ENCODE measurements around the gene IL1R2. TPM values are rescaled to one million over a fixed set of nuclear protein-coding genes. Genes with fewer than 3 reads are reported as not detected.
A peak's percentile ranks its signal among the peaks of the same experiment; 100 is the strongest.

The IL1R2 gene
- total and polyA plus RNA-seq, 9 of the 15 experiments (the other 6 are each of a cell fraction or from before 2014, with no cell fraction given) = 0.13 TPM; not detected in 8

DNA sequence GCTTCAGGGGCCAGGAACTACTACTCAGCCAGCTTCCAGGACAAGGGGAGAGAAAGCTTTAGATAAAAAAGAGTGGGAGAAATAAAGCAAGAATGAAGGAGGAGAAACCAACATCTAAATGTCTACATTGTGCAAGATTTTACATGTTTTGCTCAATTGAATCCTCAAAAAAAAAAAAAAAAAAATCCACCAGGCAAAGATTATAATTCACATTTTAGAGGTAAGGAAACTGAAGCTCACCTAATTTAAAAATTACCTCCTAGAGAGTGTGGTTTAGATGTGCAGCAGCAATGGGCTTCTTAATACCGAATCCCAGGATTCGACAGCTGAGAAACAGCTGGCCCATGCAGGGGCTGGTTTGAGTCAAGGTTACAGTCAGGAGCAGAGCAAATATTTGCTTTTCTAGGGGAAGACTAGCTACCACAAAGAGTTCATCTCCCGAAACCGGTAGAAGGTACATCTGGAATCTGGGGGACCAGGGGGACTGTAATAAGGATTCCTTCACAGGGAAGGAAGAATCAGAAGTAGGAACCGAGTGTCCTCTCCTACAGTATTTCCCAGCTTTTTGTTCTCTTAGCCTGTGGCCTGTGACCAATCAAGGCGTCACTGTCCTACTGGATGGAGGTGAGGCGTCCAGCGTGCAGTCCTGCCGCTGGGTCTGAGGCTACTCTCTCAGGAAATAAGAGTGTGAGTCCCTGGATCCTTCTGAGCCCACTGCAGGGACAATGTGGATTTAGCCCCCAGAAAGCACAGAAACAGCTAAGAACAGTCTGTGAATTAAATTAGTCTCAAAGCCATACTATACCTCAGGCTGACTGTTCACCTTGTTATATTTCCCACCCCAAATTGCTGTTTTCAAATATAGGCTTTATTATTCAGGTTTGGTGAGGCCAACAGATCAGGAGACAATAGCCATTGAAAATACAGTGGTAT, 42.3 kb downstream of the IL1R2 start:
- no peak overlapping the region for H3K4me2 ChIP-seq (ENCODE audit: insufficient read depth, low read length)
- no peak for FAIRE-seq

More for the DNA sequence above, 42.3 kb downstream of the IL1R2 start:
- 57% methylated on average over 9 of the region's 9 CpGs for WGBS (ENCODE audit: insufficient coverage, low coverage, missing lambda C conversion rate)
- DNase-seq (ENCODE audit: extremely low read depth in 1 of 4, low spot score in 3 of 4) = no peak
- no peak overlapping the region for H3K4me3 ChIP-seq
- POLR2A ChIA-PET = interaction anchor here (0.6 to 2.2 kb wide), 5 partner anchors 12 to 602 kb away, joined by 3 to 12 read pairs (median 5); no protein-coding TSS in a partner anchor
- in situ Hi-C loops (cut with MboI) = no loop called here
- CTCF ChIA-PET (ENCODE audit: low intra/inter-chr PET ratio) = no interaction called here
- no peaks in the 10 kb centered on the region for H3K79me2 ChIP-seq (ENCODE audit: control insufficient read depth, insufficient read depth, low read length)
- no peaks in the 10 kb centered on the region for H4K20me1 ChIP-seq (replicated peaks; ENCODE audit: control insufficient read depth, insufficient read depth, low read length)
- no peaks in the 10 kb centered on the region for H3K27me3 ChIP-seq (ENCODE audit: control insufficient read depth in 2 of 2, insufficient read depth in 2 of 2, low read length in 2 of 2)
- H3K9me3 ChIP-seq (replicated peaks; ENCODE audit: control insufficient read depth, insufficient read depth, low read depth, low read length) = no peaks in the 10 kb centered on the region
- no peaks in the 10 kb centered on the region; the same call in 2 of the 3 replicates for H3K36me3 ChIP-seq (ENCODE audit: control insufficient read depth, insufficient read depth, low read length)
- no peak overlapping the region for H3K9ac ChIP-seq (ENCODE audit: insufficient read depth in 1 of 2, low read depth in 2 of 2, low read length in 2 of 2)
- peak overlapping the region; percentile 70 for H2AFZ ChIP-seq (ENCODE audit: low read depth, low read length)
- H3K9me1 ChIP-seq (ENCODE audit: control insufficient read depth, insufficient read depth, low read length) = no peaks in the 10 kb centered on the region
- peaks cover 8 to 21% of the 10 kb centered on the region in 2 experiments; a peak in 4 of 5 replicates for H3K4me1 ChIP-seq (replicated peaks in 1 of 2; ENCODE audit: control insufficient read depth in 2 of 2, insufficient read depth in 2 of 2, low read length in 2 of 2)
- intact Hi-C loops (cut with micrococcal nuclease) = no loop called here
- TF ChIP-seq CREB1 (IDR thresholded peaks at IDR 0.05) (no peak), CREB1 (CRISPR knock-in tag; IDR thresholded peaks at IDR 0.05) (no peak), RBBP5 (IDR thresholded peaks at IDR 0.05; ENCODE audit: borderline replicate concordance, insufficient read depth, low read length, poor library complexity, severe bottlenecking) (no peak), NFIX (CRISPR knock-in tag; IDR thresholded peaks at IDR 0.05; ENCODE audit: low read depth) (no peak), CEBPB (tag; IDR thresholded peaks at IDR 0.05) (peak; percentile 69), CHD1 (IDR thresholded peaks at IDR 0.05; ENCODE audit: low read length) (no peak), CEBPG (CRISPR knock-in tag; IDR thresholded peaks at IDR 0.05) (no peak), CEBPG (tag; conservative IDR thresholded peaks at IDR 0.05 in 1 of 2, IDR thresholded peaks at IDR 0.05 in 1 of 2) (peak in 1 of 2 experiments; percentile 91), HMG20B (CRISPR knock-in tag; IDR thresholded peaks at IDR 0.05) (no peak)
- TF ChIP-seq, protein P1, sequence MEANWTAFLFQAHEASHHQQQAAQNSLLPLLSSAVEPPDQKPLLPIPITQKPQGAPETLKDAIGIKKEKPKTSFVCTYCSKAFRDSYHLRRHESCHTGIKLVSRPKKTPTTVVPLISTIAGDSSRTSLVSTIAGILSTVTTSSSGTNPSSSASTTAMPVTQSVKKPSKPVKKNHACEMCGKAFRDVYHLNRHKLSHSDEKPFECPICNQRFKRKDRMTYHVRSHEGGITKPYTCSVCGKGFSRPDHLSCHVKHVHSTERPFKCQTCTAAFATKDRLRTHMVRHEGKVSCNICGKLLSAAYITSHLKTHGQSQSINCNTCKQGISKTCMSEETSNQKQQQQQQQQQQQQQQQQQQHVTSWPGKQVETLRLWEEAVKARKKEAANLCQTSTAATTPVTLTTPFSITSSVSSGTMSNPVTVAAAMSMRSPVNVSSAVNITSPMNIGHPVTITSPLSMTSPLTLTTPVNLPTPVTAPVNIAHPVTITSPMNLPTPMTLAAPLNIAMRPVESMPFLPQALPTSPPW (CRISPR knock-in tag; IDR thresholded peaks at IDR 0.05) = 0 out of 2 replicates have a peak, but pooled peaks have one; percentile 3
- ATAC-seq = no peak
- no TSS peak for BruUV-seq (replicated peaks)
- no peak overlapping the region for H3K27ac ChIP-seq (ENCODE audit: extremely low read depth, low read depth, low read length)

All from K562 (cell line).